ENCODE measurements around the gene DPH1.

The DPH1 gene

DNA sequence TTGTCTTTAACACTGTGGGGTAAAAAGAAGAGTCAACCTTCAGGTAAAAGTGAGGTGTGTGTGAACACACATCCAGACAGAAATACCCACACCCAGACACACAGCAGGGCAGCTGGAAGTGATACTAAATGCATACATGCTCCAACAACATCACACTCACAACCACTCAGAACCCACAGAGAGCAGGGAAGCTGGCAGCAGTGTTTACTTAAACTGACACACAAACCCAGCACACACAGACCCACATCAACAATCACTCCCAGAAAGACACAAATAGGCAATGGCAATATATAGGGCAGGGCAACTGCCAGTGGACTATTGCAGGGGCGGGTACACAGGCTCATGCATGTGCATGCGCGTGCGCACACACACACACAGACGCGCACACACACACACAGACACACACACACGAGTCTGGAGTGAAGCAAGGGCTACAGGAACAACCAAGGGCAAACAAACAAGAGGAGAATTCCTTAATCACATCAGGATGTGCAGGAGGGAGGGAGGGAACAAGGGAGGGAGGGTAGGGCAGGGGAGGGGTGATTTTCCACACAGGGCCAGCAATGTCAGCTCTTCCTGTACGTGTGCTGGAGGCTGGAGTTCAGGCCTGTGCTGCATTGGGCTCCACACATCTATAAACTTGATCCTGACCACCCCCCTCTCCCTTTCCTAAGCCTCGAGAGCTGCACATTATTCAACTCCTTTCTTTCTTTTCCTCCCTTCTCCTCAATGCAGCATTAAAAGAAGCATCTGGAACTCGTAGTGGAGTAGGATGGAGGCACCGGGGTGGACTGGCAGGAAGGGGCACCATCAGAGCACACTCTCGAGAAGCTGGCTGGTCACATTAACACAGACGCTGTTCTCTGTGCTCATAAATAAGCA lies 55.1 kb downstream of the DPH1 start:
- no peak for DNase-seq

GRCh38 chr17:2085648-2085949 lies 55.6 kb downstream of the DPH1 start:
- no peak for DNase-seq

DNA sequence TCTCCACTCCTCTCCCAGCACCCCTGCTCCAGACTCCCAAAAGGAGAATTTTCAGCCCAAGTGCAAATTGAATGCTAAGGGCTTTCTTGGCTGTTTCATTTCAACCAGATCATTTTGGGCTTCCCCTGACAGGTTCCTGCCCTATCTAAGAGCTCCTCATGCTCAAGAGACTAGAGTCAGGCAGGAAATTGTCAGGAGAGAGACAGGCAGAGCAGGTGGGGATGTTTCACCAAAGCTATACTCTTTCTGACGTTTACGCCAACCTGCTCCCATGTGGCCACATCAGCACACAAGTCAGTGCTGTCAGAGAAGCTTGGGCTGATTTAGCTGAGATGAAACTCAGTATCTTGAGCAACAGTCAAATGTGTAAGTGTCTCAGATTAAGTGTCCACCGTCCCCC lies 56.4 kb downstream of the DPH1 start:
- no peak for DNase-seq

- peak; percentile 75 for DNase-seq
Measured at GRCh38 chr17:2087597-2088211, 57.8 kb downstream of the DPH1 start.

GRCh38 chr17:2089021-2089422 lies 59.1 kb downstream of the DPH1 start:
- no peak for DNase-seq

DNA sequence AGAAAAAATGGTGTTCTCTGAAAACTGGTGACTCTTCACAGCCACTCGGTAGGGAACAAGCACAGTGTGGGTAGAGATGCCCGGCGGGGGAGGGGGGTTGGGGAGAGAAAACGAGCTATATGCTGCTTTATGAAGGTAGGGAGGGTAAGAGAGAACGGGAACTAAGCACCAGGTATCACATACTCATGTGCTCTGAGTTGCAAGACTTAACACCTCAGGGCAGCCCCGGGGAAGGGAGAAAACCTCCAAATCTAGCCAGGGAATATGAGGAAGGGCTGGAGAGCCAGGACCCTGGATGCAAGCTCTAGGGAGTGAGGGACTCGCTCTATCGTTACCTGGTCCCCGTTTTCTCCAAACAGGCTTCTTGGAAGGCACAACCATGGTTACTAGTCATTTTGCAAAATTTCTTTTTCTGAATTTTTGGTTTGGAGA lies 60.3 kb downstream of the DPH1 start:
- no peak for DNase-seq

GRCh38 chr17:2090804-2091534 lies 61.0 kb downstream of the DPH1 start:
- DNase-seq: no peak

- no peak for DNase-seq
Measured at GRCh38 chr17:2092253-2092652, 62.3 kb downstream of the DPH1 start.

GRCh38 chr17:2093349-2093748 lies 63.4 kb downstream of the DPH1 start:
- no peak for DNase-seq

Data from activated CD4-positive, alpha-beta T cell treated with anti-CD3 and anti-CD28 coated beads, Interleukin-2, amount 50 U/mL, for 16 hours (primary cell).